GM19043 (cell line): ENCODE data around the gene ATP8A1.
"Not testable (repeated sequence)": the region's sequence is repeated elsewhere in the genome, so short reads cannot be mapped to it uniquely, and the experiment has no call there.

Experiments
- ATAC-seq: cut with Tn5 transposase; IDR thresholded peaks from one replicate; pipeline ENCODE4 v1.9.1; 2021; ENCODE audit warnings: low read depth; ENCODE audit not compliant: unreplicated experiment

Gene ATP8A1

GRCh38 chr4:42390622-42391354 lies 266.1 kb downstream of the ATP8A1 start:
- ATAC-seq, result no peak

- ATAC-seq, result no peak
Observed at GRCh38 chr4:42385516-42385915, 271.4 kb downstream of the ATP8A1 start.

GRCh38 chr4:42381666-42382065 lies 275.2 kb downstream of the ATP8A1 start:
- no peak for ATAC-seq

- ATAC-seq, result no peak
Observed at GRCh38 chr4:42377497-42377896, 279.4 kb downstream of the ATP8A1 start.

- not testable (repeated sequence) for ATAC-seq
Observed at GRCh38 chr4:42372303-42372702, 284.6 kb downstream of the ATP8A1 start.

GRCh38 chr4:42371305-42372252 lies 285.3 kb downstream of the ATP8A1 start:
- peak; percentile 71 for ATAC-seq

- no peak for ATAC-seq
Observed at GRCh38 chr4:42369489-42369888, 287.4 kb downstream of the ATP8A1 start.

GRCh38 chr4:42366959-42367358 lies 289.9 kb downstream of the ATP8A1 start:
- ATAC-seq, result no peak

- no peak for ATAC-seq
Observed at GRCh38 chr4:42364266-42365053, 292.4 kb downstream of the ATP8A1 start.

- no peak for ATAC-seq
Observed at GRCh38 chr4:42363614-42364013, 293.3 kb downstream of the ATP8A1 start.

- no peak for ATAC-seq
Observed at GRCh38 chr4:42362591-42362990, 294.3 kb downstream of the ATP8A1 start.

GRCh38 chr4:42361456-42361855 lies 295.4 kb downstream of the ATP8A1 start:
- ATAC-seq, result no peak

GRCh38 chr4:42360256-42360669 lies 296.6 kb downstream of the ATP8A1 start:
- ATAC-seq, result no peak

GRCh38 chr4:42359711-42360110 lies 297.2 kb downstream of the ATP8A1 start:
- no peak for ATAC-seq
